GM04503 (cell line): ENCODE results near the gene RAC3.
"Not testable (repeated sequence)": the region's sequence is repeated elsewhere in the genome, so short reads cannot be mapped to it uniquely, and the experiment has no call there.

ENCODE experiments used
- DNase-seq: peaks from one replicate; pipeline ENCODE4 v3.0.0-alpha.2; 2012; ENCODE audit warnings: low read depth

The RAC3 gene

GRCh38 chr17:82023447-82024241, 7.8 kb upstream of the RAC3 start:
- DNase-seq = no peak

DNA sequence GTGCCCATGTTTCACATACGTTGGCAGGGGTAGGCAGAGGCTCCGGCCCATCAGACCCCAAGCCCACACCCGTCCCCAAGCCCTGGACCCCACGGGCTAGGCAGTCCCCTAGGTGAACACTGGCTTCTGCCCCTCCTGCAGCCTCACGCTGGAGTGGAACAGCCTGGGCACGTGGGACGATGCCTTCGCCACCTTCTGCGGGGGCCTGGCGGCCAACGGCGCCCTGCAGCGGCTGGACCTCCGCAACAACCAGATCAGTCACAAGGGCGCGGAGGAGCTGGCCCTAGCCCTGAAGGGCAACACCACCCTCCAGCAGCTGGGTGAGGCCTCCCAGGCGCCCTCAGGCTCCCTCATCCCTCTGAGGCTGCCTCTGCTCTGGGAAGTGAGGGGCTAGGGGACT, 6.6 kb upstream of the RAC3 start:
- no peak for DNase-seq

DNA sequence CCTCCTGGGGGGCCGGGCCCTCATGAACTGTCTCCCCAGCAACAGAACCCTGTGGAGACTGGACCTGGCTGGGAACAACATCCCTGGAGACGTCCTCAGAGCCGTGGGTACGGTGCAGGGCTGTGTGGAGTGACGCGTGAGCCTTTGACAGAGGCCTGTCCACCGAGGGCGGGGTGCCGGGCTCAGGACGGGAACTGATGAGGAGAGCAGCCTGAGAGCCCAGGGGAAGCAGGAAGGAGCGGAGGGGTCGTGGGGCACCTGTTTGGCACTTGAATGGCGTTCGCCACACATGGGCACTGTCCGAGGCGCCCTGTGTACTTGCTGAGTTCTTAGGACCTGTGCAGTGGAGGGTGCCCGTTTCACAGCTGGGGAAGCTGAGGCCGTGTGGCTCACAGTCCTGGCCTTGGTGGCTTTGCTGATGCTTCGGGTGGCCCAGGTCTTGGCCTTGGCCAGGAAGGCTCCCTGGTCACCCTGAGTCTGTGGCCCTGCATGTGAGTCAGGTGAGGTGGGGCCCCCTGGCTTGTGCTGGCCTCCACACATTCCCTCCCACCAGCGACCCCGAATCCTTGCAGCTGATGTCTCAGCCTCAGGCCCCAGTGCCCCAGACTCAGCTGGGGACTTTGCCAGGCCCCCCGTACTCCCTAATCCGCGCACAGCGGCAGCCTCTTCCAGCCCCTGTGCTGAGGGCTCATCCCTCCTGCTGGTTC, 5.9 kb upstream of the RAC3 start:
- DNase-seq = no peak

DNA sequence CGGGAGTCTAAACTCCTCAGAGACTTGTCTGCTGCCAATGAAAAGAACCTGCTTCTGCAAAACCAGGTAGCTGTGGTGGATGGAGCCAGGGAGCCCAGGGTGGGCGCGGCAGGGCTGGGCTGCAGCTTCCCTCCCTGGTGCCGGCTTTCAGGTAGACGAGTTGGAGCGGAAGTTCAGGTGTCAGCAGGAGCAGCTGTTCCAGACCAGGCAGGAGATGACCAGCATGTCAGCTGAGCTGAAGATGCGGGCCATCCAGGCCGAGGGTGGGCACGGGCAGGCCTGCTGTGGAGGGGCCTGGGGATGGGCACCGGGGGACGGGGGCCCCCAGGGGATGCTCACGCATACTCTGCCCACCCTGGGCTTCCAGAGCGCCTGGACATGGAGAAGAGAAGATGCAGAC, 3.2 kb upstream of the RAC3 start:
- DNase-seq = no peak

DNA sequence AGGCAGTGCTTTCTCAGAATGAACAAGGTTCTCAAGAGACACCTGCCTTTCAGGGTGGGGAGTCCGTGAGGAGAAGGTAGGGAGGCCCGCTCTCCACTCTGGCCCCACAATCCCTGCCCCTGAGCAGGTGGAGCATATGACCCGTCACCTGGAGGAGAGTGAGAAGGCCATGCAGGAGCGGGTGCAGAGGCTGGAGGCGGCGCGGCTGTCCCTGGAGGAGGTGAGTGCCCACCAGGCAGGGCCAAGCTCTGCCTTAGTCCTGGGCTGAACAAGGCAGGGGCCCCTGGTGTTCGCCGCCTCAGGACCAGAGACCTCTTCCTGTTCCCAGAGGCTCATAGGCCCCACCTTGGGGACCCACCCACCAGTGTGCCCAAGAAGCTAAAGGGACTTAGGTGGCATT, 2.5 kb upstream of the RAC3 start:
- no peak for DNase-seq

DNA sequence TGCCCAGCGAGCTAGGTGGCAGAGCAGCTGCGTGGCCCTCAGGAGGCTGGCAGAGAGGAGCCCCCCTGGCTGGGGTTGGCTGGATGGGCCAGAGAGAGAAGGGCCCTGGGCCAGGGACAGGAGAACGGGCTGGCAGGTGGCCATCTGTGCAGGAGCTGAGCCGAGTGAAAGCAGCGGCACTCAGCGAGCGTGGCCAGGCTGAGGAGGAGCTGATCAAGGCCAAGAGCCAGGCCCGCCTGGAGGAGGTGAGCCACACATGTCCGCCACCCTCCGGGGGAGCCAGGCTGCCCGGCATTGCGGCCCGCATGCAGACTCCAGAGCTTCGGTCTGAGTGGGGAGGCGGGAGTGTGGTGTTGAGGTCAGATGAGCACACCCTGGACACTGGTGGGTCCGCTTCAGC, 2.1 kb upstream of the RAC3 start:
- DNase-seq = no peak

DNA sequence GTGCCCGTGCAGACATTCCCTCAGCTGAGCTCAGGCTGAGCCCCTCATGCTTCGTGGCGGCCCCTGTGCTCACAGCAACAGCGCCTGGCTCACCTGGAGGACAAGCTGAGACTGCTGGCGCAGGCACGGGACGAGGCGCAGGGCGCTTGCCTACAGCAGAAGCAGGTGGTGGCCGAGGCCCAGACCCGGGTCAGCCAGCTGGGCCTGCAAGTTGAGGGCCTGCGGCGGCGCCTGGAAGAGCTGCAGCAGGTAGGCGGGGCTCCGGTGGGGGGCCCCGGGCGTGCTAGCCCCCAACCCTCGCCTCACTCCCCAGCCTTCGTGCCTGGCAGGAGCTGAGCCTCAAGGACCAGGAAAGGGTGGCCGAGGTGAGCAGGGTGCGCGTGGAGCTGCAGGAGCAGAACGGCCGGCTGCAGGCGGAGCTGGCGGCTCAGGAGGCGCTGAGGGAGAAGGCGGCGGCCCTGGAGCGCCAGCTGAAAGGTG, 1.4 kb upstream of the RAC3 start:
- DNase-seq = no peak

GRCh38 chr17:82030470-82031302, 792 bp upstream of the RAC3 start:
- no peak for DNase-seq

DNA sequence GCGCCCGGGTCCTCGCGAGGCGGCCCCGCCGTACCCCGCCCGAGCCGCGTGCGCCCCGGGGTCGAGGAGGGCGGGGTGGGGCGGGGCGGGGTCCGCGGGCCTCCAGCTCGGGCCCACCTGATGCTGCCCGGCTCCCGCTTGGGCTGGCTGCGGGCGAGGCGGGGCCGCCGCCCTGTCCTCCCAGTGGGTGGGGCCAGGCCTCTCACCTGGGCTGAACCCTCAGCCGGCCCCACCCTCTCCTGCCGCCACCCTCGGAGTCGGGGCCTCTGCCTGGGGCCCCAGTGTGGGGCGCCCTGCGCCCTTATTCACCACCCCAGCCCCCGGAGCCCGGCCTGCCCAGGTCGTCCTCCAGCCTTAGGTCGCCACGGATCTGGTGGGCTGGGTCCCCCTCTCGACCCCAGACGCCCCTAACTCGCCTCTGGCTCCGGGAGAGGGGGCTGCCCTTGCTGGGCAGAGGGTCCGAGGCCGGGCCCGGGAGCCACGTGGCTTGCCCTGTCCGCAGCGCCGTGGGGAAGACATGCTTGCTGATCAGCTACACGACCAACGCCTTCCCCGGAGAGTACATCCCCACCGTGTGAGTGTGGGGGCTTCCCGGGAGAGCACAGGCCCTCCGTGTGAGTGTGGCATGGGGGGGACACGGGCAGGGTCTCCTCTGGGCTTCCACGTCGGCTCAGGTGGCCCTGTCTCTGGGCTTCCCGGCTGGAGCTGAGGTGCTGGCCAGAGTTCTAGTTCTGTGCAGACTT, 578 bp downstream of the RAC3 start:
- DNase-seq = no peak

- DNase-seq = no peak
Measured at GRCh38 chr17:82033359-82034085, 2.0 kb downstream of the RAC3 start.

DNA sequence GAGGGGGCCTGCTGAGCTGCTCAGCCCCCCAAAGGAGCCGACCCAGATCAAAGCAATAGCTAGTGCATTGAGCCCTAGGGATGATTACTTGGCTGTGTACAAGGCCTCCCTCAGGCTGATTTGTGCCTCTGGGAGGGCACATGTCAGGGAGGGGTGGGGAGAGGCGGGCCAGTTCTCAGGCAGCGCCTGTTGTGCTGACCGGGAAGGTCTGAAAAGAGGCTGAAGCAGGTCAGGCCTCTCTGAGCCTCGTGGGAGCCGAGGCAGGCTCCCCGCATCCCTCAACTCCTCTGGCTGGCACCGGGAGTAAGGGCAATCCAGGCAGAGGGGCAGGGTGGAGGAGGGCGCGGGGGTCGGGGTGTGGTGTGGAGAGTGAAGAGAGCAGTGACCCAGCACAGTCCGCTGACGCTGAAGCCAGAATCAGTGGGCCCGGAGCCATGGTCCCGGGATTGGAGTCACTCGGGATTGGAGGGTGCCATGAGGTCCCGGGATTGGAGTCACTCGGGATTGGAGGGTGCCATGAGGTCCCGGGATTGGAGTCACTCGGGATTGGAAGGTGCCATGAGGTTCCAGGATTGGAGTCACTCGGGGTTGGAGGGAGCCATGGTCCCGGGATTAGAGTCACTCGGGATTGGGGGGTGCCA, 3.0 kb downstream of the RAC3 start:
- DNase-seq = no peak

DNA sequence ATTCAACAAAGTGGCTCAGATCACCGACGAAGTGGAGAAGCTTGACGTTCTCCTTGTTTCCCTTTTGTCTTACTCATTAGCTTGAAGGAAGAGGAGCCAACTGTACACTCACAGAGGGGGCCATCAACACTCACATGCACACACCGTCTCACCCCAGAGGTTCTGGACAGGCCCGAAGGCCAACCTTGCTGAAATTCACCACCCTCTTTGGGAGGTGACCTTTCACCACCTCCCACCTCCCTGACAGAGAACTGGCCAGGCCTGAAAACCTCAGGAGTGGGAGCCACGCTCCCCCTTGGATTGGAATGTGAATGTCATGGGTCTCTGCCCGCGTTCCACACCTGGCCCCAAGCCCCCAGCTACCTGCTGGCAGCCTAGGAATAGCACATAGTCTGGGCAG, 4.0 kb downstream of the RAC3 start:
- no peak for DNase-seq

DNA sequence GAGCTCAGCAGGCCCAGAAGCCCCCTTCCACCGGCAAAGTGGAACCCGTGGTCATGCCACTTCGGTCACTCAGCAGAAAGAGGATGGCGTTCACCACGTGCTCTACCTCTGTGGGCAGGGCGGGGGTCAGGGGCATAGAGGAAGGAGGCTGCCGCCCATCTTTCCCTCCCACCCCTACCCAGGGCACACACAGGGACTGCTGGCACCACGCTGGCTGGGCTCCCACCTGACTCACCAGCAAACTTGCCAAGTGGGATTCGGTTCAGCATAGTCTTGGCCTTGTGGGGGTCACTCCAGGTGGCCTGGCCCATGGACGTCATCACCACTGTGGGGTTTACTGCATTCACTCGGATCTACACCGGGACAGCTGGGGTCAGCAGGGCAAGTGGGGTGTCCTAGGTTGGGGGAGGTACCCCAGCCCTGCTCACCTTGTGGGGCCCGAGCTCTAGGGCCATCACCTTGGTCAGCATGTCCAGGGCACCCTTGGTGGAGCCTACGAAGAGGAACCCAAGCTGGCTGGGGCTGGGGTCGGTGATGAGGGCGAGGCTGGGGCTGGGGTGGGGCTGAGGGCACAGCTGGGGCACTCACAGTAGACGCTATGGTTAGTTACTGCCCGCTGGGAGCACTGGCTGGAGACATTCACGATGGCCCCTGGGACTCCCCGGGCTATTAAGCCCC, 4.6 kb downstream of the RAC3 start:
- DNase-seq = no peak

- DNase-seq = no peak
Measured at GRCh38 chr17:82036634-82037091, 5.2 kb downstream of the RAC3 start.

GRCh38 chr17:82037092-82037888, 5.8 kb downstream of the RAC3 start, which contains the start of gene DCXR:
TSS of gene DCXR (minus strand) at chr17:82037697. CDS start at chr17:82037682, 15 bp downstream.
- peak; percentile 55 for DNase-seq

DNA sequence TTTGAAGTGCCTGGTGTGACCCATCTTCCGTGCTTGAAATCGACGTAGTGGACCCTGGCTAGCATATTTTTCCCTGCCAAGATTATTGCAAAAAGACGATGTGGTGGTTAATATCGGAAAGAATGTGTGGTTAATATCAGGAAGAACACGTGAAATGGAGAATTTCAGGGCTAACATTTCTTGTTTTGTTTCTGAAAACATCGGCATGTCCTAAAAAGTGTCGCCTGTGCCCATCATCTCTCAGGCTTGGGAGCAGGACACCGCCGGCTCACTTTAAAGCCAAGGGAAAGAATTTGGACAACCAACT, 6.4 kb downstream of the RAC3 start:
- no peak for DNase-seq

- not testable (repeated sequence) for DNase-seq
Measured at GRCh38 chr17:82038796-82039409, 7.4 kb downstream of the RAC3 start.

DNA sequence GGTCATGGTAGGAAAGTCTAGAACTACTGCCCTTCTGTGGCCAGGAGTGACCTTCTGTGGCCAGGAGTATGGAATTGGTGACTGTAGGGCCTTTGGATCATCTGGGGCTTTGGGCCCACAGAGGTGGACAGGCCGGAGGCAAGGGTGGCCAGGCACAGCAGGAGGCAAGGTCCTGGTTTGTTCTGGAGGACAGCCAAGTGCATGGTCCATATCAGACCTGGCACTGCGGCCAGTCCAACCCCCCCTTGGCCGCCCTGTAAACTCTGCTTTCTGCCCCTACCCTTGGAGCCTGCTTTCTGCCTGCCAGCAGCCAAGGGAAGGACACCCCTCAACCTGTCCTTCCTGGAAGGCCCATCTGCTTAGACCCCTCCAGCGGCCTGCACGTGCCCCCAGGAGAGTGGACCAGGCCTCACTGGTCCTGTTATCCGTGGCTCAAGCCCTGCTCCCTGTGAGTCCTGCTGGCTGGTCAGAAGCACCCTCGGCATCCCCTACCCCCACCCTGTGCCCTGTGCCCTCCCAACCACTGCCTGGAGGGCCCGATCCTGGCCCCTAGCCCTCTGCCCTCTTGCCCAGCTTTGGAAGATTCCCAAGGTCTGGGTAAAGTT, 8.3 kb downstream of the RAC3 start:
- DNase-seq = no peak
